Kasumi-1 (cell line): ENCODE measurements around the gene PRKCE.

Source experiments
- DNase-seq, 2 experiments: peaks; one replicate each; lab custom pipeline; 2025; lab: John Stamatoyannopoulos, UW

Gene PRKCE

GRCh38 chr2:46147626-46148368, 496.3 kb downstream of the PRKCE start:
- no peak for DNase-seq

- no peak for DNase-seq
These were observed 496.9 kb downstream of the PRKCE start for GRCh38 chr2:46148369-46148736.

GRCh38 chr2:46150445-46150955, 499.0 kb downstream of the PRKCE start:
- DNase-seq = no peak

- no peak for DNase-seq
These were observed 500.1 kb downstream of the PRKCE start for GRCh38 chr2:46151577-46151976.

- no peak for DNase-seq
These were observed 502.7 kb downstream of the PRKCE start for GRCh38 chr2:46153996-46154753.

- no peak for DNase-seq
These were observed 505.8 kb downstream of the PRKCE start for GRCh38 chr2:46157072-46157965.

- DNase-seq = no peak
These were observed 506.5 kb downstream of the PRKCE start for GRCh38 chr2:46157966-46158310.

- no peak for DNase-seq
These were observed 507.2 kb downstream of the PRKCE start for GRCh38 chr2:46158661-46159060.

GRCh38 chr2:46160326-46160725, 508.9 kb downstream of the PRKCE start:
- DNase-seq = no peak

GRCh38 chr2:46161315-46161714, 509.8 kb downstream of the PRKCE start:
- DNase-seq = no peak

GRCh38 chr2:46161911-46162310, 510.4 kb downstream of the PRKCE start:
- DNase-seq = no peak

- DNase-seq = no peak
These were observed 511.0 kb downstream of the PRKCE start for GRCh38 chr2:46162329-46163097.

GRCh38 chr2:46163098-46163430, 511.6 kb downstream of the PRKCE start:
- DNase-seq = no peak

GRCh38 chr2:46163804-46164528, 512.5 kb downstream of the PRKCE start:
- DNase-seq = no peak

GRCh38 chr2:46164529-46165301, 513.2 kb downstream of the PRKCE start:
- no peak for DNase-seq

- no peak for DNase-seq
These were observed 514.4 kb downstream of the PRKCE start for GRCh38 chr2:46165916-46166315.

GRCh38 chr2:46167406-46167805, 515.9 kb downstream of the PRKCE start:
- no peak for DNase-seq

GRCh38 chr2:46167924-46168323, 516.4 kb downstream of the PRKCE start:
- no peak for DNase-seq

GRCh38 chr2:46169467-46169866, 518.0 kb downstream of the PRKCE start:
- DNase-seq = no peak

- DNase-seq = no peak
These were observed 518.6 kb downstream of the PRKCE start for GRCh38 chr2:46170026-46170425.
